ENCODE results near the gene C6orf47. TPM values are rescaled to one million over a fixed set of nuclear protein-coding genes. Genes with fewer than 3 reads are reported as not detected.
"Not testable (repeated sequence)": the region's sequence is repeated elsewhere in the genome, so short reads cannot be mapped to it uniquely, and the experiment has no call there.

The C6orf47 gene, protein sequence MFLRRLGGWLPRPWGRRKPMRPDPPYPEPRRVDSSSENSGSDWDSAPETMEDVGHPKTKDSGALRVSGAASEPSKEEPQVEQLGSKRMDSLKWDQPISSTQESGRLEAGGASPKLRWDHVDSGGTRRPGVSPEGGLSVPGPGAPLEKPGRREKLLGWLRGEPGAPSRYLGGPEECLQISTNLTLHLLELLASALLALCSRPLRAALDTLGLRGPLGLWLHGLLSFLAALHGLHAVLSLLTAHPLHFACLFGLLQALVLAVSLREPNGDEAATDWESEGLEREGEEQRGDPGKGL
- 29.0 and 29.3 TPM in 2 replicates for total RNA-seq

DNA sequence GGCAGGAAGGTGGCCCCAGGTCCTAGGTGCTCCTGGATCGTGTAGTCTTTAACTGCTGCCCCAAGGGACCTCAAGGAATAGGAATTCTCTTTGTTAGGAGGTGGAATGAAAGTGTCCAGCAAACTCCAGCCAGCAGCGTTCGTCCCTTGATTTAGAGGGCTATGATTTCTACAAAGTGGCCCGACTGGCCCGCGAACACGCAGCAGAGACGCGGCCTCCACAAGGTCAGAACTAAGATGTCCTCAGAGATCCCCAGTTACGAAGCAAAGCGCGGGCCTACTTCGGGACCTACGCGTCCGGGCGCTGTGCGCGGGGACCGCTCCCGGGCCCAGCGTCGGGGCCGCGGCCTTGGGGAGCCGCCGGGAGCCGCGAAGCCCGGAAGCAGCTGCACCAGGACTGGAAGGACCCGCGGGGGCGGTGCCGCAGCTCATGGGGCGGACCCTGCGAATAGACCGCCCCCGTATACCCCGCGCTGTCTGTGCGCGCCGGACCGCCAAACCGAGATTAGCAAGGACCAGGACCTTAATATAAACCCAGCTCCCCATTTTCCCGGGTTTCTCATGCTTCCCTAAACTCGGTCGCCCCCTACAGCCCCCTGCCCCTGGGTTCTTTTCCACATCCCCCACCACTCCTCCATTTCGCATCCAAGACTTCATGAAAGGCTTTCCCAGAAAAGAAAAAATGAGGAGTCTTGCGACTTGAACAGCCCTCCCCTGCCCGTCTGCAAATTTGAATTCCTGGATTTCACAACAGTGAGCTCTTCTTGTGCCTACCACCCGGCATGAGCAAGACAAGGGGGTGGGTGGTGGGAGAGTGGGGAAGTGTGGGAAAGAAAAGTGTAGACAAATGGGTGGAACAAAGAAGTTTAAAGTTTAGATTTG lies at the start of gene C6orf47:
Gene C6orf47 (minus strand): TSS at position 398 of the 881 bp plus-strand sequence. CDS start 831 bp downstream, outside the sequence.
- TF ChIP-seq, protein P1, sequence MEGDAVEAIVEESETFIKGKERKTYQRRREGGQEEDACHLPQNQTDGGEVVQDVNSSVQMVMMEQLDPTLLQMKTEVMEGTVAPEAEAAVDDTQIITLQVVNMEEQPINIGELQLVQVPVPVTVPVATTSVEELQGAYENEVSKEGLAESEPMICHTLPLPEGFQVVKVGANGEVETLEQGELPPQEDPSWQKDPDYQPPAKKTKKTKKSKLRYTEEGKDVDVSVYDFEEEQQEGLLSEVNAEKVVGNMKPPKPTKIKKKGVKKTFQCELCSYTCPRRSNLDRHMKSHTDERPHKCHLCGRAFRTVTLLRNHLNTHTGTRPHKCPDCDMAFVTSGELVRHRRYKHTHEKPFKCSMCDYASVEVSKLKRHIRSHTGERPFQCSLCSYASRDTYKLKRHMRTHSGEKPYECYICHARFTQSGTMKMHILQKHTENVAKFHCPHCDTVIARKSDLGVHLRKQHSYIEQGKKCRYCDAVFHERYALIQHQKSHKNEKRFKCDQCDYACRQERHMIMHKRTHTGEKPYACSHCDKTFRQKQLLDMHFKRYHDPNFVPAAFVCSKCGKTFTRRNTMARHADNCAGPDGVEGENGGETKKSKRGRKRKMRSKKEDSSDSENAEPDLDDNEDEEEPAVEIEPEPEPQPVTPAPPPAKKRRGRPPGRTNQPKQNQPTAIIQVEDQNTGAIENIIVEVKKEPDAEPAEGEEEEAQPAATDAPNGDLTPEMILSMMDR (IDR thresholded peaks at IDR 0.05) = no peak
- DNase-seq (peak; percentile 77), ATAC-seq (ENCODE audit: low read depth) (peak; percentile 68)
- POLR2A ChIA-PET = interaction anchor here (0.6 to 6.2 kb wide), 28 partner anchors 7 to 1283 kb away, joined by 3 to 188 read pairs (median 4); partner anchors contain the start of genes ABHD16A, APOM, ATP6V1G2 and BAG6
- CTCF ChIA-PET = interaction anchor here (0.7 kb wide), 1 partner anchor 169 kb away, joined by 3 read pairs; no protein-coding TSS in a partner anchor
- peak within 1 kb of the TSS; percentile 88 for H3K4me3 Mint-ChIP-seq
- no peaks in the 10 kb centered on the region for H3K27me3 Mint-ChIP-seq
- no peaks in the 10 kb centered on the region for H3K9me3 Mint-ChIP-seq
- peaks cover 75% of the 10 kb centered on the region for H3K4me1 Mint-ChIP-seq
- peaks cover 64% of the 10 kb centered on the region for H3K36me3 Mint-ChIP-seq (ENCODE audit: low read depth)
- intact Hi-C loops (cut with micrococcal nuclease) = loop anchor here (1.0 to 10.0 kb wide), 3 partner anchors 8 to 514 kb away; partner anchors contain the start of genes AGPAT1, BAG6 and RNF5
- peak within 1 kb of the TSS; percentile 85 for H3K27ac Mint-ChIP-seq

DNA sequence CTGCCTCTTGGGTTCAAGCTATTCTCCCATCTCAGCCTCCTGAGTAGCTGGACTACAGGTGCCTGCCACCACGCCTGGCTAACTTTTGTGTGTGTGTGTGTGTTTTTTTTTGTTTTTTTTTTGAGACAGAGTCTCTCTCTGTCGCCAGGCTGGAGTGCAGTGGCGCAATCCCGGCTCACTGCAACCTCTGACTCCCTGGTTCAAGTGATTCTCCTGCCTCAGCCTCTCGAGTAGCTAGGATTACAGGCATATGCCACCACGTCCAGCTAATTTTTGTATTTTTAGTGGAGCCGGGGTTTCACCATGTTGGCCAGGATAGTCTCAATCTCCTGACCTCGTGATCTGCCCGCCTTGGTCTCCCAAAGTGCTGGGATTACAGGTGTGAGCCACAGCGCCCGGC lies 48.6 kb upstream of the C6orf47 start:
- H3K9me3 Mint-ChIP-seq; intact Hi-C loops (cut with micrococcal nuclease); CTCF ChIA-PET; ATAC-seq (ENCODE audit: low read depth); H3K27me3 Mint-ChIP-seq; DNase-seq; H3K36me3 Mint-ChIP-seq (ENCODE audit: low read depth); H3K4me3 Mint-ChIP-seq; H3K27ac Mint-ChIP-seq: not testable (repeated sequence)
- POLR2A ChIA-PET = interaction anchor here (0.9 to 1.1 kb wide), 2 partner anchors 18 to 26 kb away, joined by 3 to 4 read pairs; no protein-coding TSS in a partner anchor
- peaks cover 12% of the 10 kb centered on the region for H3K4me1 Mint-ChIP-seq

DNA sequence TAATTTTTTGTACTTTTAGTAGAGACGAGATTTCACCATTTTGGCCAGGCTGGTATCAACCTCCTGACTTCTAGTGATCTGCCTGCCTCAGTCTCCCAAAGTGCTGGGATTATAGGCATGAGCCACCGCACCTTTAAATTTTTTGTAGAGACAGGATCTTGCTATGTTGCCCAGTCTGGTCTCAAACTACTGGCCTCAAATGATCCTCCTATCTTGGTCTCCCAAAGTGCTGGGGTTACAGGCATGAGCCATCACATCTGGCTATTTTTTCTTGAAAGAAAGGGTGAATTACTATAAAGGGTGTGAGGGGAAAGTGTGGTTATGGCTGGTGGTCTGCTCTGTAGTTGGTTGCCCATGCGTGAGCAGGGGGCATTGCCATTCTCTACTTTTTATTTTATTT lies 47.6 kb upstream of the C6orf47 start:
- Mint-ChIP-seq H3K9me3 (no peaks in the 10 kb centered on the region), H3K36me3 (ENCODE audit: low read depth) (peaks cover 1% of the 10 kb centered on the region), H3K27me3 (no peaks in the 10 kb centered on the region), H3K4me1 (peaks cover 17% of the 10 kb centered on the region), H3K27ac (no peak overlapping the region), H3K4me3 (no peak overlapping the region)
- CTCF ChIA-PET = no interaction called here
- ATAC-seq (ENCODE audit: low read depth) (no peak), DNase-seq (no peak)
- POLR2A ChIA-PET = interaction anchor here (0.9 to 1.1 kb wide), 2 partner anchors 19 to 27 kb away, joined by 3 to 4 read pairs; no protein-coding TSS in a partner anchor
- TF ChIP-seq, protein P1 (IDR thresholded peaks at IDR 0.05) = no peak
- intact Hi-C loops (cut with micrococcal nuclease) = no loop called here

DNA sequence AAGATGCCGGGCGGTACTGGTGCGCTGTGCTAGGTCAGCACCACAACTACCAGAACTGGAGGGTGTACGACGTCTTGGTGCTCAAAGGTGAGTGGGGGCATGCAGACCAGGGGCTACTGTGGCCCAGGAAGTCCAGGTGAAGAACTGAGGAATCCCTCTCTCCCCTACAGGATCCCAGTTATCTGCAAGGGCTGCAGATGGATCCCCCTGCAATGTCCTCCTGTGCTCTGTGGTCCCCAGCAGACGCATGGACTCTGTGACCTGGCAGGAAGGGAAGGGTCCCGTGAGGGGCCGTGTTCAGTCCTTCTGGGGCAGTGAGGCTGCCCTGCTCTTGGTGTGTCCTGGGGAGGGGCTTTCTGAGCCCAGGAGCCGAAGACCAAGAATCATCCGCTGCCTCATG lies 47.1 kb upstream of the C6orf47 start:
- ATAC-seq (ENCODE audit: low read depth) = no peak
- Mint-ChIP-seq H3K27ac (no peak overlapping the region), H3K27me3 (no peaks in the 10 kb centered on the region), H3K36me3 (ENCODE audit: low read depth) (peaks cover 4% of the 10 kb centered on the region), H3K9me3 (no peaks in the 10 kb centered on the region), H3K4me3 (no peak overlapping the region), H3K4me1 (peaks cover 19% of the 10 kb centered on the region)
- intact Hi-C loops (cut with micrococcal nuclease) = no loop called here
- DNase-seq = no peak
- CTCF ChIA-PET = no interaction called here
- TF ChIP-seq, protein P1 (IDR thresholded peaks at IDR 0.05) = no peak
- POLR2A ChIA-PET = no interaction called here

DNA sequence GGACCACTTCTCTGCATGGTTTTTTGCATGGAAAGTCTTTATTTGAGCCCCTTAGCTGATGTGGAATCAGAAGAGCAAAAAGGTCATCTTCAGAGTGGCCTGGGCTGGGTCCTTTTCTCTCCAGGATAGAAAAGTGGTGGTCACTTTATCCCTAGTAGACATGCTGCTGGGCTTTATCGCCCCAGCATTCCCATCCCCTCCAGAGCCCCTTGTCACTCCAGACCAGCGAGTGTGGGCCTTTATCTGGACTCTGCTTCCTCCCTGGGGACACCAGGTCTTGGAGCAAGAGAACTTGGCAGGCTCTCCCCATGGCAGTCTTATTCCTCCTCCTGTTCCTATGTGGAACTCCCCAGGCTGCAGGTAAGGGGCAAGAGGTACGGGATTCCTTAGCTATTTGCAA lies 46.0 kb upstream of the C6orf47 start, which contains the start of gene LY6G6F:
Gene LY6G6F (plus strand): TSS at position 268 of the 400 bp plus-strand sequence. CDS start 41 bp downstream, at position 309.
- H3K27ac Mint-ChIP-seq = no peak within 1 kb of the TSS
- peaks cover 10% of the 10 kb centered on the region for H3K36me3 Mint-ChIP-seq (ENCODE audit: low read depth)
- ATAC-seq (ENCODE audit: low read depth) (no peak), DNase-seq (no peak)
- peaks cover 28% of the 10 kb centered on the region for H3K4me1 Mint-ChIP-seq
- no peaks in the 10 kb centered on the region for H3K9me3 Mint-ChIP-seq
- ChIA-PET POLR2A (interaction anchor here (0.6 to 0.7 kb wide), 2 partner anchors 10 to 68 kb away, joined by 3 to 5 read pairs; no protein-coding TSS in a partner anchor), CTCF (no interaction called here)
- intact Hi-C loops (cut with micrococcal nuclease) = no loop called here
- H3K27me3 Mint-ChIP-seq = no peaks in the 10 kb centered on the region
- TF ChIP-seq, protein P1 (IDR thresholded peaks at IDR 0.05) = no peak
- no peak within 1 kb of the TSS for H3K4me3 Mint-ChIP-seq

All from activated B cell treated with CpG ODN at 0.5 μM for 24 hours (primary cell).